K562 (cell line): ENCODE measurements around the gene ADCY1. TPM values are rescaled to one million over a fixed set of nuclear protein-coding genes. Genes with fewer than 3 reads are reported as not detected.

Source experiments
- CHCHD3 ChIP-seq: fragments of 250-450 bp; sonication (Bioruptor Pico); IDR thresholded peaks from 2 replicates; pipeline ENCODE4 v2.1.2; 2022; ENCODE audit warnings: mild to moderate bottlenecking
- LEF1 ChIP-seq: fragments of 450-650 bp; IDR thresholded peaks from 2 replicates; pipeline ENCODE4 v1.6.1; 2016; ENCODE audit warnings: mild to moderate bottlenecking
- NFE2 ChIP-seq: IDR thresholded peaks from 2 replicates; pipeline ENCODE4 v1.6.1; 2014; ENCODE audit warnings: antibody characterized with exemption, low read depth
- PHB ChIP-seq: fragments of 250-450 bp; sonication (Bioruptor Pico); IDR thresholded peaks from 2 replicates; pipeline ENCODE4 v1.5.0; 2021
- TEAD1 ChIP-seq, 2 experiments: fragments of 450-650 bp in 1 of 2; sonication (generic) in 1 of 2; formaldehyde crosslinking; IDR thresholded peaks; 2 replicates each; pipeline versions ENCODE4 v1.4.0 to v1.8.0; 2020 to 2022; ENCODE audit warnings: mild to moderate bottlenecking in 2 of 2, missing genetic modification reagents in 1 of 2
- TSC22D4 ChIP-seq: fragments of 450-650 bp; IDR thresholded peaks from 2 replicates; pipeline ENCODE4 v1.6.1; 2016; ENCODE audit warnings: missing genetic modification characterization, missing biosample characterization, control low read depth
- polyA plus RNA-seq, 8 experiments: library from polyadenylated mRNA; depleted of rRNA in 4 of 8; stranded (reverse) in 5 of 8; unstranded in 3 of 8; fragments of >200 nt; fragmentation: Nextera tagmentation in 2 of 8; fragmentation: Illumina TruSeq in 1 of 8; extraction: Ambion mirVana in 2 of 8; extraction: Trizol in 1 of 8; gene quantifications; 2 replicates each; pipeline versions ENCODE4 v1.2.1 to v1.2.3, GENCODE V29; 2011 to 2014; ENCODE audit warnings: inconsistent platforms in 1 of 8, missing spikeins in 1 of 8
- total RNA-seq, 7 experiments: library from RNA; depleted of rRNA in 6 of 7; stranded (reverse); fragments of >200 nt in 6 of 7; fragmentation: Illumina TruSeq in 2 of 7; extraction: Trizol in 2 of 7; gene quantifications; 2 replicates each; pipeline versions ENCODE4 v1.2.1 to v1.2.3, GENCODE V29; 2011 to 2021; ENCODE audit warnings: low replicate concordance in 1 of 7
- TF ChIP-seq, protein P1 (sequence below), 2 experiments: fragments of 450-650 bp; formaldehyde crosslinking in 1 of 2; IDR thresholded peaks; 2 replicates each; pipeline versions ENCODE4 v1.4.0 to v1.6.1; 2014 to 2020; ENCODE audit warnings: mild to moderate bottlenecking in 2 of 2, borderline replicate concordance in 1 of 2, low read depth in 1 of 2
- TF ChIP-seq, protein P2 (sequence below): fragments of 450-650 bp; IDR thresholded peaks from 2 replicates; pipeline ENCODE4 v1.6.1; 2016

ADCY1 gene
- total and polyA plus RNA-seq, 9 of the 15 experiments (the other 6 are each of a cell fraction or from before 2014, with no cell fraction given): under 0.01 to 0.18 (median 0.10) TPM; not detected in 4

DNA sequence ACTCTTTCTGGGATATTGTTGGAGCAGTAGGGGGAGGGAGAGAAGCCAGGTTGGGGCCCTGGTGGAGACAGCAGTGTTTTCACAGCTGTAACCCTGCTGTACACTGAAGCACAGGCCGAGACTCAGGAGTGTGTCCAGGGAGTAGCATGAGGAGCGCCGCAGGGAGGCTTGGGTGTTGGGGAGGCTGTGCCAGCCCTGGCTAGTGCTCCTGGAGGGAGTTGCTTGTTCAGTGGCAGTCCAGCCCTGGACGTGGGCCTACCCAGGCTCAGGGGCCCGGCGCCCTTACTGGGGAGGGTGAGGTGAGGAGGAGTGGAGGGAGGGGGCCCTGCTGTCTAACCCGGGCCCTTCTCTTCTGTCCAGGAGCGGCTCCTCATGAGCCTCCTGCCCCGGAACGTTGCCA, 35.9 kb downstream of the ADCY1 start (continued):
- TF ChIP-seq, protein P1, sequence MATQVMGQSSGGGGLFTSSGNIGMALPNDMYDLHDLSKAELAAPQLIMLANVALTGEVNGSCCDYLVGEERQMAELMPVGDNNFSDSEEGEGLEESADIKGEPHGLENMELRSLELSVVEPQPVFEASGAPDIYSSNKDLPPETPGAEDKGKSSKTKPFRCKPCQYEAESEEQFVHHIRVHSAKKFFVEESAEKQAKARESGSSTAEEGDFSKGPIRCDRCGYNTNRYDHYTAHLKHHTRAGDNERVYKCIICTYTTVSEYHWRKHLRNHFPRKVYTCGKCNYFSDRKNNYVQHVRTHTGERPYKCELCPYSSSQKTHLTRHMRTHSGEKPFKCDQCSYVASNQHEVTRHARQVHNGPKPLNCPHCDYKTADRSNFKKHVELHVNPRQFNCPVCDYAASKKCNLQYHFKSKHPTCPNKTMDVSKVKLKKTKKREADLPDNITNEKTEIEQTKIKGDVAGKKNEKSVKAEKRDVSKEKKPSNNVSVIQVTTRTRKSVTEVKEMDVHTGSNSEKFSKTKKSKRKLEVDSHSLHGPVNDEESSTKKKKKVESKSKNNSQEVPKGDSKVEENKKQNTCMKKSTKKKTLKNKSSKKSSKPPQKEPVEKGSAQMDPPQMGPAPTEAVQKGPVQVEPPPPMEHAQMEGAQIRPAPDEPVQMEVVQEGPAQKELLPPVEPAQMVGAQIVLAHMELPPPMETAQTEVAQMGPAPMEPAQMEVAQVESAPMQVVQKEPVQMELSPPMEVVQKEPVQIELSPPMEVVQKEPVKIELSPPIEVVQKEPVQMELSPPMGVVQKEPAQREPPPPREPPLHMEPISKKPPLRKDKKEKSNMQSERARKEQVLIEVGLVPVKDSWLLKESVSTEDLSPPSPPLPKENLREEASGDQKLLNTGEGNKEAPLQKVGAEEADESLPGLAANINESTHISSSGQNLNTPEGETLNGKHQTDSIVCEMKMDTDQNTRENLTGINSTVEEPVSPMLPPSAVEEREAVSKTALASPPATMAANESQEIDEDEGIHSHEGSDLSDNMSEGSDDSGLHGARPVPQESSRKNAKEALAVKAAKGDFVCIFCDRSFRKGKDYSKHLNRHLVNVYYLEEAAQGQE (IDR thresholded peaks at IDR 0.05; ENCODE audit: borderline replicate concordance): no peak
- TF ChIP-seq, protein P1 (CRISPR knock-in tag; IDR thresholded peaks at IDR 0.05; ENCODE audit: low read depth): no peak
- TF ChIP-seq, protein P2, sequence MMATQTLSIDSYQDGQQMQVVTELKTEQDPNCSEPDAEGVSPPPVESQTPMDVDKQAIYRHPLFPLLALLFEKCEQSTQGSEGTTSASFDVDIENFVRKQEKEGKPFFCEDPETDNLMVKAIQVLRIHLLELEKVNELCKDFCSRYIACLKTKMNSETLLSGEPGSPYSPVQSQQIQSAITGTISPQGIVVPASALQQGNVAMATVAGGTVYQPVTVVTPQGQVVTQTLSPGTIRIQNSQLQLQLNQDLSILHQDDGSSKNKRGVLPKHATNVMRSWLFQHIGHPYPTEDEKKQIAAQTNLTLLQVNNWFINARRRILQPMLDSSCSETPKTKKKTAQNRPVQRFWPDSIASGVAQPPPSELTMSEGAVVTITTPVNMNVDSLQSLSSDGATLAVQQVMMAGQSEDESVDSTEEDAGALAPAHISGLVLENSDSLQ: no peak
- TF ChIP-seq TEAD1 (CRISPR knock-in tag; IDR thresholded peaks at IDR 0.05) (no peak), NFE2 (no peak), CHCHD3 (no peak), LEF1 (no peak), PHB (CRISPR knock-in tag) (no peak), TSC22D4 (tag) (no peak)
